ENCODE measurements around the gene SERTAD3. TPM values are rescaled to one million over a fixed set of nuclear protein-coding genes. Genes with fewer than 3 reads are reported as not detected.

Gene SERTAD3
- total and polyA plus RNA-seq, 11 donors, result 17.6 to 38.7 (median 26.0) TPM

DNA sequence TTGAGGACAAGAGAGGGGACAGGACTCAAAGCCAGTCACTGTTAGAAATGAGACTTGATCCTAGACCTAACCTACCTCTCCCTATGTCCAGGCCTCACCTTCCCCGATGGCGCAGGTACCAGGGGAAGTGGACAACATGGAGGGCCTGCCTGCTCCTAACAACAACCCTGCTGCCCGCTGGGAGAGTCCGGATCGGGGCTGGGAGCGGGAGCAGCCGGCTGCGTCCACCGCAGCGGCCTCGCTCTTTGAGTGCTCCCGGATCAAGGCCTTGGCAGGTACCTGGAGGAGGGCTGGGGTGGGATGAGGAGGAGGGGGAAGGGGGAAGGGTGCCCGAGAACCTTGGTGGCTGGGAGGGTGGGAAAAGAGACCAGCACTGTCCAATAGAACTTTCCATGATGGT, 28.4 kb upstream of the SERTAD3 start:
- 88 to 96% (median 94%) methylated on average over 13 of the region's 13 CpGs for WGBS, 4 donors
- intact Hi-C loops (cut with DNase I), result no loop called here
- Histone ChIP-seq H3K9me3 (no peaks in the 10 kb centered on the region), H3K4me1 (peaks cover 0 to 5% (median 0%) of the 10 kb centered on the region in 12 donors), H3K27ac (no peak overlapping the region), H3K27me3 (peaks cover 0 to 3% (median 0%) of the 10 kb centered on the region in 9 donors), H3K4me3 (no peak overlapping the region), H3K36me3 (no peaks in the 10 kb centered on the region)
- DNase-seq (no peak), ATAC-seq (no peak)
- TF ChIP-seq, protein P1, sequence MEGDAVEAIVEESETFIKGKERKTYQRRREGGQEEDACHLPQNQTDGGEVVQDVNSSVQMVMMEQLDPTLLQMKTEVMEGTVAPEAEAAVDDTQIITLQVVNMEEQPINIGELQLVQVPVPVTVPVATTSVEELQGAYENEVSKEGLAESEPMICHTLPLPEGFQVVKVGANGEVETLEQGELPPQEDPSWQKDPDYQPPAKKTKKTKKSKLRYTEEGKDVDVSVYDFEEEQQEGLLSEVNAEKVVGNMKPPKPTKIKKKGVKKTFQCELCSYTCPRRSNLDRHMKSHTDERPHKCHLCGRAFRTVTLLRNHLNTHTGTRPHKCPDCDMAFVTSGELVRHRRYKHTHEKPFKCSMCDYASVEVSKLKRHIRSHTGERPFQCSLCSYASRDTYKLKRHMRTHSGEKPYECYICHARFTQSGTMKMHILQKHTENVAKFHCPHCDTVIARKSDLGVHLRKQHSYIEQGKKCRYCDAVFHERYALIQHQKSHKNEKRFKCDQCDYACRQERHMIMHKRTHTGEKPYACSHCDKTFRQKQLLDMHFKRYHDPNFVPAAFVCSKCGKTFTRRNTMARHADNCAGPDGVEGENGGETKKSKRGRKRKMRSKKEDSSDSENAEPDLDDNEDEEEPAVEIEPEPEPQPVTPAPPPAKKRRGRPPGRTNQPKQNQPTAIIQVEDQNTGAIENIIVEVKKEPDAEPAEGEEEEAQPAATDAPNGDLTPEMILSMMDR (IDR thresholded peaks at IDR 0.05), result no peak
- no peak for TF ChIP-seq POLR2A (IDR thresholded peaks at IDR 0.05)

DNA sequence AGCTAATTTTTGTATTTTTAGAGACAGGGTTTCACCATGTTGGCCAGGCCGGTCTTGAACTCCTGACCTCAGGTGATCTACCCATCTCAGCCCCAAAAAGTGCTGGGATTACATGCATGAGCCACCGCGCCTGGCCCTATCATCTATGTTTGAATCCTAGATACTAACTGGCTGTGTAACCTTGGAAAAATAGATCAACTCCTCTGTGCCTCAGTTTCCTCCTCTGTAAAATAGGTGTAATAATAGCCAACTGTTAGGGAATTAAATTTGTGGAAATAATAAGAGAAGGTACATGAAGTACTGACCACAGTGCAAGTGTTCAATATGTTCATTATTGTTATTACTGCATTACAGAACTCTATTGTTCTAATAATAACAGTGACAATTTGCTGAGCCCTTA, 27.0 kb upstream of the SERTAD3 start:
- intact Hi-C loops (cut with DNase I), result no loop called here

DNA sequence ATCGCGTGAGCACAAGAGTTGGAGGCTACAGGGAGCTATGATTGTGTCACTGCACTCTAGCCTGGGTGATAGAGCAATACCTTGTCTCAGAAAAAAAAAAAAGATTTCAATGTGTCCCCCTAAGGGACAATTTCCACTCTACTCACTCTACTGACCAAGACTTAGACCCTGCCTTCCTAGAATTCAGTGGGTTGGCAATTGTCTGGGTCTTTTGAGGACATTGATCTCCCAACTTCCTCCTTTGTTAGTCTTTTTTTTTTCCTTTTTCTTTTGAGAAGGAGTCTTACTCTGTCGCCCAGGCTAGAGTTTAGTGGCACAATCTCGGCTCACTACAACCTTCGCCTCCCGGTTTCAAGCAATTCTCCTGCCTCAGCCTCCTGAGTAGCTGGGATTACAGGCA, 24.9 kb upstream of the SERTAD3 start:
- 89 to 93% (median 92%) methylated on average over 6 of the region's 6 CpGs for WGBS, 4 donors
- Histone ChIP-seq H3K27ac (no peak overlapping the region), H3K4me1 (peaks cover 0 to 31% (median 19%) of the 10 kb centered on the region in 12 donors), H3K4me3 (no peak overlapping the region), H3K27me3 (peaks cover 0 to 12% (median 0%) of the 10 kb centered on the region in 9 donors), H3K9me3 (no peaks in the 10 kb centered on the region), H3K36me3 (no peaks in the 10 kb centered on the region)
- intact Hi-C loops (cut with DNase I), result loop anchor here in 6 of 10 donors (5.0 to 10.0 kb wide), 5 partner anchors 56 to 136 kb away; partner anchors contain the start of gene LTBP4 (in 3 of the 6)
- TF ChIP-seq, protein P1 (IDR thresholded peaks at IDR 0.05), result no peak
- TF ChIP-seq POLR2A (IDR thresholded peaks at IDR 0.05), result no peak
- DNase-seq (no peak), ATAC-seq (no peak)

More for the DNA sequence above, 27.0 kb upstream of the SERTAD3 start:
- ATAC-seq, result no peak
- H3K36me3 ChIP-seq, result no peaks in the 10 kb centered on the region
- no peak overlapping the region for H3K4me3 ChIP-seq
- peaks cover 0 to 12% (median 0%) of the 10 kb centered on the region in 9 donors for H3K27me3 ChIP-seq
- WGBS, 4 donors, result 95 to 98% (median 96%) methylated on average over 3 of the region's 3 CpGs
- H3K27ac ChIP-seq, result no peak overlapping the region
- no peaks in the 10 kb centered on the region for H3K9me3 ChIP-seq
- H3K4me1 ChIP-seq, result peaks cover 0 to 16% (median 8%) of the 10 kb centered on the region in 12 donors
- no peak for DNase-seq
- TF ChIP-seq, protein P1 (IDR thresholded peaks at IDR 0.05), result no peak
- TF ChIP-seq POLR2A (IDR thresholded peaks at IDR 0.05), result no peak

DNA sequence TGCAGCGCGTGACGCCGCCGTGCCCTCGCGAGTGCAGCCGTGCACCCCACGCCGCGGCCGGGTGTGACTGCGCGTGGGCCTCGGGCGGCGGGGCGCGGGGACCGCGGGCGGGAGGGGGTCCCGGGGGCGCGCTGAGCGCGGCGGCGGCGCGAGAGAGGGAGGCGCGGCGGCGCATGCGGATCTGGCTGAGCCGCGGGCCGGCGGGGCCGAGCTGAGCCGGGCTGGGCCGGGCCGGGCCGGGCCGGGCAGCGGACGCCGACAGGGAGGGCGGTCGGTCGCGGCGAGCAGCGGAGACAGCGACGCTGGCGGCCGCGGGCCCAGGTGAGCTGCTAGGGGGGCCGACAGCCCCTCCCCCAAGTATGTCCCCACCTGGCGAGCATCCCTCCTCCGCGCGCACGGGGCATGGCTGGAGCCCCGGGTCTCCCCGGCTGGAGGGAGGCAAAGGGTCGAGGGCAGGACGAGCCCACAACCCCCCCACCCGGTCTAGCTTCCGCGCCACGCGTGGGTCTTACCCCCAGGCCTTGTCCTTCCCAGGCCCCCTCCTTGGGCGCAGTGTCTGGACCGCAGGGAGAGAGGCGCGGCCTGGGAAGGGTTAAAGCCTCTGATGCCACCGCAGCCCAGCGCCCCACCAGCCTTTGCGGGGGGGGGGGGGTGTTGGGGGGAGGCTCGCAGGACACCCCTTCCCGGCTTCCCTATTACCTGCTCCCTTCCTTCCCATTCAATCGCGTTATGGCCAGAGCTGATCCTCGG, 23.0 kb upstream of the SERTAD3 start, which contains the start of gene SPTBN4:
Gene SPTBN4 (plus strand): TSS at position 17 of the 750 bp plus-strand sequence. CDS start 5,621 bp downstream, outside the sequence.
- intact Hi-C loops (cut with DNase I), result loop anchor here in 6 of 10 donors (5.0 to 10.0 kb wide), 5 partner anchors 58 to 138 kb away; partner anchors contain the start of gene LTBP4 (in 3 of the 6)
- peak in 1 of 5 donors; percentile 67 for DNase-seq

More for the DNA sequence above, 23.0 kb upstream of the SERTAD3 start, which contains the start of gene SPTBN4:
- Histone ChIP-seq H3K27me3 (peaks cover 0 to 12% (median 0%) of the 10 kb centered on the region in 9 donors), H3K4me1 (peaks cover 0 to 42% (median 19%) of the 10 kb centered on the region in 12 donors), H3K36me3 (no peaks in the 10 kb centered on the region), H3K4me3 (peak within 1 kb of the TSS; percentile 23 to 85 (median 77)), H3K27ac (peak within 1 kb of the TSS in 11 of 12 donors; percentile 62 to 96 (median 80)), H3K9me3 (no peaks in the 10 kb centered on the region)
- ATAC-seq, result no peak
- 6 to 32% (median 7%) methylated on average over 6 to 87 of the region's 87 CpGs for WGBS, 4 donors
- no peak for TF ChIP-seq POLR2A (IDR thresholded peaks at IDR 0.05)
- TF ChIP-seq, protein P1 (IDR thresholded peaks at IDR 0.05), result no peak
